ENCODE results near the gene CD300H.

- TF ChIP-seq CTCF (tag by site-specific recombination; IDR thresholded peaks at IDR 0.05) (no peak), ZNF132 (tag by site-specific recombination; IDR thresholded peaks at IDR 0.05; ENCODE audit: borderline replicate concordance) (no peak), ZNF549 (tag by site-specific recombination; IDR thresholded peaks at IDR 0.05) (no peak), HOXA7 (CRISPR knock-in tag; IDR thresholded peaks at IDR 0.05; ENCODE audit: borderline replicate concordance) (no peak), ZNF433 (tag by site-specific recombination; IDR thresholded peaks at IDR 0.05; ENCODE audit: low read depth) (no peak), ZNF324 (tag by site-specific recombination; IDR thresholded peaks at IDR 0.05) (no peak), PRDM2 (tag by site-specific recombination; IDR thresholded peaks at IDR 0.05; ENCODE audit: borderline replicate concordance) (no peak), ZNF404 (tag by site-specific recombination; IDR thresholded peaks at IDR 0.05) (no peak), ZNF114 (tag by site-specific recombination; IDR thresholded peaks at IDR 0.05) (no peak)
Observed at GRCh38 chr17:74525781-74526288, 41.5 kb downstream of the CD300H start.
